ES-I3 (cell line): ENCODE measurements around the gene ASIP.
A peak's percentile ranks its signal among the peaks of the same experiment; 100 is the strongest.
"Not testable (repeated sequence)": the region's sequence is repeated elsewhere in the genome, so short reads cannot be mapped to it uniquely, and the experiment has no call there.

Experiments
- H3K36me3 ChIP-seq: 2 replicates; pipeline ENCODE4 v1.6.1; 2013; ENCODE audit warnings: mild to moderate bottlenecking, low read length, control low read depth, moderate library complexity; ENCODE audit not compliant: insufficient read depth
- H3K4me1 ChIP-seq: 2 replicates; pipeline ENCODE4 v1.6.1; 2013; ENCODE audit warnings: mild to moderate bottlenecking, control low read depth, low read length; ENCODE audit not compliant: insufficient read depth
- H3K9ac ChIP-seq: 2 replicates; pipeline ENCODE4 v1.6.1; 2013; ENCODE audit warnings: low read depth, mild to moderate bottlenecking, low read length, moderate library complexity
- H3K9me3 ChIP-seq: 2 replicates; pipeline ENCODE4 v1.6.1; 2013; ENCODE audit warnings: mild to moderate bottlenecking, low read length, moderate library complexity; ENCODE audit not compliant: control insufficient read depth, insufficient read depth

The ASIP gene

DNA sequence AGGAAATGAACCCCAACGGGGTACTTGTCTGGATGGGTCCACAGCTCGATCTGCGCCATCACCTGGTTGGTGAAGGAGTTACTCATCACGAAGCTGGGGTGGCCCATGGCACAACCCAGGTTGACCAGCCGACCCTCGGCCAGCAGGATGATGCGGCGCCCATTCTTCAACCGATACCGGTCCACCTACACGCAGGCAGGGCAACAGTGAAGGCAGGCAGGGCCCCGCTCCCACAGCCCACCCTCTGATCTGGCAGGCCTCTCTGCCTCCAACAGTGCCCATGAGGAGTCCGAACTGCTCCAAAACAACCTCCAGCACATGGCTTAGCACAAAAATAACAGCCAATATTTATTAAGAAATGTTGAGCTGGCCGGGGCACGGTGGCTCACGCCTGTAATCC lies 44.2 kb downstream of the ASIP start:
- H3K9me3 ChIP-seq: no peaks in the 10 kb centered on the region
- H3K4me1 ChIP-seq: no peaks in the 10 kb centered on the region
- peaks cover 57% of the 10 kb centered on the region for H3K36me3 ChIP-seq
- no peak overlapping the region for H3K9ac ChIP-seq

- peaks cover 59% of the 10 kb centered on the region for H3K36me3 ChIP-seq
These were observed 46.3 kb downstream of the ASIP start for GRCh38 chr20:34287500-34287899.

GRCh38 chr20:34290471-34290870 lies 49.2 kb downstream of the ASIP start:
- Histone ChIP-seq H3K4me1 (no peaks in the 10 kb centered on the region), H3K36me3 (peaks cover 52% of the 10 kb centered on the region), H3K9ac (no peak overlapping the region), H3K9me3 (no peaks in the 10 kb centered on the region)

More at GRCh38 chr20:34287500-34287899, 46.3 kb downstream of the ASIP start:
- H3K4me1 ChIP-seq, H3K9ac ChIP-seq, H3K9me3 ChIP-seq: not testable (repeated sequence)

- Histone ChIP-seq H3K36me3 (peaks cover 46% of the 10 kb centered on the region), H3K4me1 (no peaks in the 10 kb centered on the region), H3K9ac (no peak overlapping the region), H3K9me3 (no peaks in the 10 kb centered on the region)
These were observed 51.3 kb downstream of the ASIP start for GRCh38 chr20:34292496-34292895.

GRCh38 chr20:34293119-34293518 lies 51.9 kb downstream of the ASIP start:
- peaks cover 40% of the 10 kb centered on the region for H3K36me3 ChIP-seq
- H3K9me3 ChIP-seq: no peaks in the 10 kb centered on the region
- H3K4me1 ChIP-seq: no peaks in the 10 kb centered on the region
- no peak overlapping the region for H3K9ac ChIP-seq

DNA sequence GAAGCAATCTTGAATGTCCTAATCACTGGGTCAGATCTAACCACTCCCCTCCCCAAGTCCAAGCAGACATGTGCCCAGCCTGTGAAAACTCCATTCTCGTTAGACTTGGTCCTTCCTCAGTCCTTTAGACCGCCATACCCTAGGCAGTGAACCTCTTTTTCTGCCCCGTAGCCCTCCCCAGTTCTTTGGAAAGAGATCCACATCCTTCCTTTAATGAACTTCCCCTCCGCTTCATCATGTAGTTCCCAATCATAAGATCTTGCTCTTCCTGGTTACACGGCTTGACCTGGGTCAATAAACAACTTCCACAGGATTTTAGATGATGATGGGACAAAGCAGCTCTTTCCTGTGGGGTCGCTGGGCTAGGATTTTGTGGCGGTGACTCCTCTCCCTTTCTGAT lies 52.4 kb downstream of the ASIP start:
- Histone ChIP-seq H3K9me3 (no peaks in the 10 kb centered on the region), H3K9ac (no peak overlapping the region), H3K36me3 (peaks cover 35% of the 10 kb centered on the region), H3K4me1 (no peaks in the 10 kb centered on the region)

DNA sequence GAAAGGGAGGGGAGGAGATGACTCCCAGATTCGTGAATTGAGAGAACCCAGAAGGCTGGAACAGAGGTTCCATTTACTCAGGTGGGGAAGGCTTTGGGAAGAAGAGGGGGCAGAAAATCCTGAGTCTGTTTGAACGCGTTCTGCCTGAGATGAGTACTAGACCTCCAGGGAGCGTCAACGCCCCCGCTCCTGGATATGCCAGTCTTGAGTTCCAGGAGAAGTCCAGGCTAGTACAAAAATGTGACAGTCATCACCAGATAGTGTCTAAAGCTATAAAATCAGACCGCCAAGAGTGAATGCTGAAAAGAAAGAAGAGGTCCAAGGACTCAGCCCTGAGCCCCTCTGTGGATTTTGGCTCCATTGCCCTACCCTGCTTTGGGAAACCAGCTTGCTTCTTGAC lies 53.3 kb downstream of the ASIP start:
- Histone ChIP-seq H3K36me3 (peaks cover 38% of the 10 kb centered on the region), H3K9ac (no peak overlapping the region), H3K4me1 (no peaks in the 10 kb centered on the region), H3K9me3 (no peaks in the 10 kb centered on the region)

DNA sequence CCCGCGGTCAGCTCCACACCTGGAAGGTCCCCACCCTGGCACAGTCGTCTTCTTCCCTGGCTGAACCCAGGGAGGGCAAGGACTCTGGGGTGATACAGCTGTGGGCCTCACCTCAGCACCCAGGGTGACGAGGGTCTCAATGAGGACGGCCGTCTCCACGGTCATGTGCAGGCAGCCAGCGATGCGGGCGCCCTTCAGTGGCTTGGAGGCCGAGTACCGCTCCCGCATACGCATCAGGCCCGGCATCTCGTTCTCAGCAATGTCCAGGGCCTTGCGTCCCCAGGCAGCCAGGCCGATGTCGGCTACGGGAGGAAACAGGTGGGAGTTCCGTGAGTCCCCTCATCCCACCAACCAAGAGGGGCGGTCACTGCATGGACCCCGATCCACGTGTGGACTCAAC lies 54.1 kb downstream of the ASIP start:
- Histone ChIP-seq H3K4me1 (no peaks in the 10 kb centered on the region), H3K9me3 (no peaks in the 10 kb centered on the region), H3K9ac (no peak overlapping the region), H3K36me3 (peaks cover 35% of the 10 kb centered on the region)

- peaks cover 25% of the 10 kb centered on the region for H3K36me3 ChIP-seq
- no peak overlapping the region for H3K9ac ChIP-seq
- H3K4me1 ChIP-seq: peaks cover 10% of the 10 kb centered on the region
- no peaks in the 10 kb centered on the region for H3K9me3 ChIP-seq
These were observed 55.2 kb downstream of the ASIP start for GRCh38 chr20:34296468-34296867.

DNA sequence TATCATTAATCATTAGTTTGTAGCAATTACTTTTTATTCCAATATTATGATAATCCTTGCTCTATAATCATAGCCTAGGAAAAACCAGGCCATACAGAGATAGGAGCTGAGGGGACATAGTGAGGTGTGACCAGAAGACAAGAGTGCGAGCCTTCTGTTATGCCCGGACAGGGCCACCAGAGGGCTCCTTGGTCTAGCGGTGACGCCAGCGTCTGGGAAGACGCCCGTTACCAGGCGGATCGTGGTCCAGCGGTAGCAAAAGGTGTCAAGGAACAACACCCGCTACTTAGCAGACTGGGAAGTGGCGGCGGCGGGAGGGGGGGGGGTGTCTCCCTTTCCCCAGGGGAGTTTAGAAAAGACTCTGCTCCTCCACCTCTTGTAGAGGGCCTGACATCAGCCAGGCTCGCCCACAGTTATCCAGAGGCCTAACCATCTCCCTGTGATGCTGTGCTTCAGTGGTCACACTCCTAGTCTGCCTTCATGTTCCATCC lies 57.1 kb downstream of the ASIP start:
- H3K36me3 ChIP-seq: peaks cover 12% of the 10 kb centered on the region
- H3K4me1 ChIP-seq: peaks cover 13% of the 10 kb centered on the region
- H3K9me3 ChIP-seq, H3K9ac ChIP-seq: not testable (repeated sequence)

DNA sequence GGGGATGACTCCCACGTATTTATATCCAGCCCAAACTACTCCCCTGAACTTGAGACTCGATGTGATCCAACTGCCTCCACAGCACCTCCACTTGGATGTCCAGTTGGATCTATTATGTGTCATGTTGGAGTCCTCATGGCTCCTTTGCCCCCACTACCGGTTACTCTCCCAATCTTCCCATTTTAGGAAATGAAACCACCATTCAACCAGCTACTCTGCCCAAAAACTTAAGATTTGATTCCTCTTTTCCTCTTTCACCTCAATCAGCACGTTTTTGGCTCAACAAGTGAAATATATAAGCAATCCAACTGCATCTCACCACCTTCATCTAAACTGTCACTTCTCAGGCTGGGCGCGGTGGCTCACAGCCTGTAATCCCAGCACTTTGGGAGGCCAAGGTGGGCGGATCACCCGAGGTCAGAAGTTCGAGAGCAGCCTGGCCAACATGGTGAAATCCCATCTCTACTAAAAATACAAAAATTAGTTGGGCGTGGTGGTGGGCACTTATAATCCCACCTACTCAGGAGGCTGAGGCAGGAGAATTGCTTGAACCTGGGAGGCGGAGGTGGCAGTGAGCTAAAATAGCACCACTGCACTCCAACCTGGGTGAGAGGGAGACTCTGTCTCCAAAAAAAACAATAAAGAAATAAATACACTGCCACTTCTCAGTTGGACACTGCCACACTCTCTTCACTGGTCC lies 58.5 kb downstream of the ASIP start:
- Histone ChIP-seq H3K9ac (no peak overlapping the region), H3K9me3 (no peaks in the 10 kb centered on the region), H3K36me3 (peaks cover 7% of the 10 kb centered on the region; the same call in 1 of the 2 replicates), H3K4me1 (peaks cover 13% of the 10 kb centered on the region)

DNA sequence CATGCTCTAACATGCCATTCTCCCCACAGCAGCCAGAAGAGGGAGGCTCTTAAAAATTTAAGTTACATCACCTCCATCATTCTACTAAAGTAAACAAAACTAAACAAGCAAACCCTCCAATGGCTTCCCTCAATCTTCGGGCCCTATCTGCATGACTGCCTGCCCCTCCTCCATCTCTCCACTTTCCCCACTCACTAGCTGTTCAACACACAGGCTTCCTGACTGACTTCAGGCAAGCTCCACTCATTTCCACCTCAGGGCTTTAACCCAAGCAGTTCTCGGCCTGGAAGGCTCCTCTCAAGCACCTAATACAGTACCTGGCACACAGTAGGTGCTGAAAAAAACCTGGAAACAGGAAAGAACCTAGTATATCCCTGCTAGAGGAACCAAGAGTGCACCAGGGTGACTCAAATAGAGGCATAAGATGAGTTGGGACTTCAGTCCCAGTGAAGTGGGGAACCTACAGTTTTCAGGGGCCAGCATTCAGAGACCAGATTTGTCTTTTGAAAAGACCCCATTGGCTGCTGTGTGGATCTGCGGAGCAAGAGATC lies 59.1 kb downstream of the ASIP start:
- peaks cover 13% of the 10 kb centered on the region for H3K4me1 ChIP-seq
- no peaks in the 10 kb centered on the region for H3K9me3 ChIP-seq
- H3K9ac ChIP-seq: no peak overlapping the region
- peaks cover 4% of the 10 kb centered on the region; the same call in 1 of the 2 replicates for H3K36me3 ChIP-seq

GRCh38 chr20:34300809-34301586 lies 59.8 kb downstream of the ASIP start:
- no peaks in the 10 kb centered on the region for H3K9me3 ChIP-seq
- H3K9ac ChIP-seq: no peak overlapping the region
- peaks cover 13% of the 10 kb centered on the region for H3K4me1 ChIP-seq
- peaks cover 4% of the 10 kb centered on the region; the same call in 1 of the 2 replicates for H3K36me3 ChIP-seq

- Histone ChIP-seq H3K4me1 (peaks cover 13% of the 10 kb centered on the region), H3K9me3 (no peaks in the 10 kb centered on the region), H3K36me3 (0 out of 2 replicates have a peak, but pooled peaks cover 4% of the 10 kb centered on the region), H3K9ac (peak overlapping the region; percentile 64)
These were observed 60.5 kb downstream of the ASIP start for GRCh38 chr20:34301587-34302311.
